HG02840 (cell line): ENCODE measurements around the gene PPP1R3D.
"Not testable (repeated sequence)": the region's sequence is repeated elsewhere in the genome, so short reads cannot be mapped to it uniquely, and the experiment has no call there.

Source experiments
- ATAC-seq: cut with Tn5 transposase; IDR thresholded peaks from one replicate; pipeline ENCODE4 v1.9.1; 2021; ENCODE audit warnings: mild to moderate bottlenecking, moderate library complexity, moderate number of reproducible peaks; ENCODE audit not compliant: unreplicated experiment, low FRiP score

The PPP1R3D gene

GRCh38 chr20:59925899-59926298 is 14.2 kb downstream of the PPP1R3D start:
- no peak for ATAC-seq

DNA sequence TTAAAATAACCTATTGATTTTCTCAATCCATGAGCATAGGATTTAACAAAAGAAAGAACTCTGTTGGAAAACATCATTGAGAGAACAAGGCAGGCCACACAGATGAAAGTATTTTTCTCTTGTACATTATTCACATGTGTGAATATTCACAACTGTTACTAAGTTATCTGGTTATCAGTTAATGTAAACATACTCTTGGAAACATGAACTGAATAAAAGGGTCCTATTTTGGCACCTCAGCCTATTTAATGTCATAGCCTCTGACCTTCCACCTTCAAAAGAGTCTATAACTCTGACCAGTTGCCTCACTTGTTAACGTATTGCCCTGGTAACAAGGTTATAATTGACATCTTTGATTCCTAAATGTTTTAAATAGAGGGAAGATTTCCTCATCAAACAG is 14.7 kb downstream of the PPP1R3D start:
- no peak for ATAC-seq

DNA sequence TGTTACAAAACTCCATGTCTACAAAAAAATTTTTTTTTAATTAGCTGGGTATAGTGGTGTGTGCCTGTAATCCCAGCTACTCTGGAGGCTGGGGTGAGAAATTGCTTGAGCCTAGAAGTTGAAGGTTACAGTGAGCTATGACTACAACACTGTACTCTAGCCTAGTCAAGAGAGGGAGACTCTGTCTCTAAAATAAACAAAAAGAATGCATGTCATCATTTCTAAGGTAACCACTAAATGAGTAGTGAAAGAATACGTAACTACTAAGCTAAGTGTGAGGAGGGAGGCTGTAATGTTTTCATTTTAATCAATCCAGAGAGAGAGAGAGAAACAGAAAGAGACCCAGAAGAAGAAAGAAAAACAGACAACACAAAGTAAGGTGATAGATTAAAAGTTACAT is 16.6 kb downstream of the PPP1R3D start:
- ATAC-seq: no peak

DNA sequence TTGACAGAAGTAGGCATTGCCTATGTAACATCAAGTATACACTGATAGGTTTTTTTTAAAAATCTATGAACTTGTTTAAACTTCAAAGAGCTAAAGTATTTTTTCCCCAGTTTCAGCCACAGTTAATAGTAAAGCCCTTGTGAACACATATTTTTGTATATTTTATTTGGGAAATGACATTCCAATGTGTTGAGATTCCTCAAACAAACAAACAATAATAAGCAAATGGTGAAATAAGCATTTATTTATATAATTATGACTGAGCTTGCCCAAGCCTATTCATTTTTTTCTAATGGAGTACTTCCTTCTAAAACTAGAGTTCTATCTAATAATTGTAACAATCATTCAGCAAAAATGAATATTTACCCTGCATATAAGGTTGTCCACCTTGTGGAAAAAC is 19.2 kb downstream of the PPP1R3D start:
- no peak for ATAC-seq

DNA sequence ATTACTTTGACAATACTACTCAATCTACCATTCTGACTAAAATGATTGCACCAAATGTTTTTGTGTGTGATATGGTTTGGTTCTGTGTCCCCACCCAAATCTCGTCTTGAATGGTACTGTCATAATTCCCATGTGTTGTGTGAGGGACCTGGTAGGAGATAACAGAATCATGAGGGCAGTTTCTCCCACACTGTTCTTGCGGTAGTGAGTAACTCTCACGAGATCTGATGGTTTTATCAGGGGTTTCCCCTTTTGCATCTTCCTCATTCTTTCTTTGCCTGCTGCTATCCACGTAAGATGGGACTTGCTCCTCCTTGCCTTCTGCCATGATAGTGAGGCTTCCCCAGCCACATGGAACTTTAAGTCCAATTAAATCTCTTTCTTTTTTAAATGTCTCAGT is 27.5 kb downstream of the PPP1R3D start:
- ATAC-seq: no peak

GRCh38 chr20:59911041-59911440 is 29.1 kb downstream of the PPP1R3D start:
- ATAC-seq: no peak

DNA sequence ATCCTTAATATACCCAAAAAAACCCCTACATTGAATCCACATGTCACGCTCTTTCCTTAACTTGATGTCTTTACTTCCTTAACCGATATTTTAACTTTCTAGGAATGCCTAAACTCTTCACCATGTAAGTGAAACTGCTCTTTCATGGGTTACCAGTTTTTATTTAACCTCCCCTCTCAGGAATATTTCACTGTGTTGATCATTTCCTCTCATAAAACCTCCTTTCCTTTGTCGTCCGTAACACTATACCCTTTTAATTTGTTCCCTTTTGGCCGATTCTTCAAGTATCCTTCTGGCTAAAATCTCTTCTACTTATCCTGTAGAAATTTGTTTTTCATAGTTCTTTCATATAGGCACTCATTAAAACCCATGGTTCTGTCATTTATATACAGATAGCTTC is 31.2 kb downstream of the PPP1R3D start:
- no peak for ATAC-seq

- no peak for ATAC-seq
These were observed 36.5 kb downstream of the PPP1R3D start for GRCh38 chr20:59903621-59904020.

GRCh38 chr20:59902470-59902869 is 37.6 kb downstream of the PPP1R3D start:
- no peak for ATAC-seq

- no peak for ATAC-seq
These were observed 44.2 kb downstream of the PPP1R3D start for GRCh38 chr20:59895908-59896307.

DNA sequence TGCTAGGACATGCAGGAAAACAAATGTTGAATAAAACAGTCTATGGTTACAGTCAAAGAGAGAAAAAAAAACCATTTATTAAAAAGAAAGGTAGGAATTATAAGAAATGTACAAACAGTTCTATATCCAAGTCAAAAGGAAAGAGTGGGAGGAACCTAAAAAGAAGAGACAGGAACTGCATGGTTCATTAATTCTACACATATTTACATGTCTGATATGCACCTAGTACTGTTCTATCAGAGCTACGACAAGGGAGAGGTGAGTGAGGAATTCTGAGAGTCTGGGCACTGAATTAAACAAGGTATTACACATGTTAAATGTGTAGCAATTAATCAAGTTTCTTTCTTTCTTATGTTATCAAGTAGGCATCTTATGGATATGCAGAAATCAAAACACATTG is 48.5 kb downstream of the PPP1R3D start:
- ATAC-seq: no peak

GRCh38 chr20:59890035-59890434 is 50.1 kb downstream of the PPP1R3D start:
- not testable (repeated sequence) for ATAC-seq

- ATAC-seq: no peak
These were observed 52.1 kb downstream of the PPP1R3D start for GRCh38 chr20:59888050-59888449.
